ENCODE measurements around the gene CLHC1. TPM values are rescaled to one million over a fixed set of nuclear protein-coding genes. Genes with fewer than 3 reads are reported as not detected.
A peak's percentile ranks its signal among the peaks of the same experiment; 100 is the strongest.

The CLHC1 gene
- total and polyA plus RNA-seq, 9 donors: 5.6 to 21.3 (median 14.0) TPM

DNA sequence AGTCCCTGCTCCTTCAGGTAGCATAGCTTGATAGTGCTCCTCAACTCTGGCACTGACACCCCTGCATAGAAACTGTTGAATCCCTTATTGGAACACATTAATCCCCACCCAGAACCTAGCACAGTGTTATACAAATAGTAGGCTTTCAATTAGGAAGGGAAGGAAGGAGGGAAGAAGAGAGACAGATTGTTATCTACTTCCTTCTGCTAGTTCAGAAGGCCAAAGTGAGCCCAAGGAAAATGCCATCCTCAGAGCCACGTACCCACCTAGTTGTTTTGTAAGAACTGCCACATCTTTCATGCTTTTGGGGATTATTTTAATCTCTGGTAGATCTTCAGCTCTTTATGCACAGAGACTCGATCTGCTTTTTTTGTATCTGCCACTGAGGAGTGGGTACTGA, 75.1 kb downstream of the CLHC1 start:
- TF ChIP-seq CTCF (IDR thresholded peaks at IDR 0.05) (no peak), POLR2A (IDR thresholded peaks at IDR 0.05) (no peak), EP300 (IDR thresholded peaks at IDR 0.05) (no peak)
- intact Hi-C loops (cut with DNase I): loop anchor here in 1 of 4 donors (5.0 kb wide), 1 partner anchor 45 kb away; no protein-coding TSS in a partner anchor
- Histone ChIP-seq H3K27ac (peak overlapping the region in 1 of 2 donors; percentile 20), H3K36me3 (no peaks in the 10 kb centered on the region), H3K9me3 (no peaks in the 10 kb centered on the region), H3K4me1 (ENCODE audit: insufficient read depth) (peaks cover 16% of the 10 kb centered on the region), H3K27me3 (no peaks in the 10 kb centered on the region), H3K4me3 (no peak overlapping the region)
- no peak for DNase-seq
- 85 to 90% (median 85%) methylated on average over 2 of the region's 2 CpGs for WGBS, 3 donors

GRCh38 chr2:55156326-55156725, 75.8 kb downstream of the CLHC1 start:
- no peak overlapping the region for H3K4me3 ChIP-seq
- no peak for DNase-seq
- no peaks in the 10 kb centered on the region for H3K27me3 ChIP-seq
- no peaks in the 10 kb centered on the region for H3K9me3 ChIP-seq
- intact Hi-C loops (cut with DNase I): loop anchor here in 1 of 4 donors (5.0 kb wide), 1 partner anchor 44 kb away; no protein-coding TSS in a partner anchor
- WGBS, 3 donors: 11 to 14% (median 13%) methylated on average over 2 of the region's 2 CpGs
- no peak for TF ChIP-seq POLR2A (IDR thresholded peaks at IDR 0.05)
- no peak for TF ChIP-seq EP300 (IDR thresholded peaks at IDR 0.05)
- TF ChIP-seq CTCF (IDR thresholded peaks at IDR 0.05): no peak
- peak overlapping the region in 1 of 2 donors; percentile 20 for H3K27ac ChIP-seq
- H3K4me1 ChIP-seq (ENCODE audit: insufficient read depth): peaks cover 18% of the 10 kb centered on the region
- H3K36me3 ChIP-seq: no peaks in the 10 kb centered on the region

GRCh38 chr2:55155764-55156281, 76.3 kb downstream of the CLHC1 start:
- Histone ChIP-seq H3K27me3 (no peaks in the 10 kb centered on the region), H3K9me3 (no peaks in the 10 kb centered on the region), H3K36me3 (no peaks in the 10 kb centered on the region), H3K27ac (no peak overlapping the region), H3K4me3 (no peak overlapping the region), H3K4me1 (ENCODE audit: insufficient read depth) (peaks cover 18% of the 10 kb centered on the region)
- 8 to 14% (median 9%) methylated on average over 1 of the region's 1 CpG for WGBS, 3 donors
- TF ChIP-seq POLR2A (IDR thresholded peaks at IDR 0.05) (no peak), CTCF (IDR thresholded peaks at IDR 0.05) (no peak), EP300 (IDR thresholded peaks at IDR 0.05) (no peak)
- intact Hi-C loops (cut with DNase I): loop anchor here in 1 of 4 donors (5.0 kb wide), 1 partner anchor 44 kb away; no protein-coding TSS in a partner anchor
- DNase-seq: no peak

- TF ChIP-seq EP300 (IDR thresholded peaks at IDR 0.05): no peak
- no peak for TF ChIP-seq CTCF (IDR thresholded peaks at IDR 0.05)
- TF ChIP-seq POLR2A (IDR thresholded peaks at IDR 0.05): no peak
- Histone ChIP-seq H3K4me1 (ENCODE audit: insufficient read depth) (peaks cover 18% of the 10 kb centered on the region), H3K27ac (no peak overlapping the region), H3K4me3 (no peak overlapping the region), H3K27me3 (no peaks in the 10 kb centered on the region), H3K9me3 (no peaks in the 10 kb centered on the region), H3K36me3 (no peaks in the 10 kb centered on the region)
- intact Hi-C loops (cut with DNase I): loop anchor here in 1 of 4 donors (5.0 kb wide), 1 partner anchor 43 kb away; no protein-coding TSS in a partner anchor
- 46 to 56% (median 52%) methylated on average over 4 of the region's 4 CpGs for WGBS, 3 donors
- DNase-seq: no peak
These were observed 76.9 kb downstream of the CLHC1 start for GRCh38 chr2:55155206-55155605.

Data from ovary (tissue), 9 donors.